NT2/D1 (cell line): ENCODE measurements around the gene KIAA1958.

Source experiments
- SUZ12 ChIP-seq: IDR thresholded peaks from 2 replicates; pipeline ENCODE4 v1.6.1; 2011; ENCODE audit not compliant: insufficient read length, insufficient read depth; ENCODE audit errors: extremely low read depth
- YY1 ChIP-seq: IDR thresholded peaks from 2 replicates; pipeline ENCODE4 v1.6.1; 2011; ENCODE audit not compliant: insufficient read length, insufficient read depth

DNA sequence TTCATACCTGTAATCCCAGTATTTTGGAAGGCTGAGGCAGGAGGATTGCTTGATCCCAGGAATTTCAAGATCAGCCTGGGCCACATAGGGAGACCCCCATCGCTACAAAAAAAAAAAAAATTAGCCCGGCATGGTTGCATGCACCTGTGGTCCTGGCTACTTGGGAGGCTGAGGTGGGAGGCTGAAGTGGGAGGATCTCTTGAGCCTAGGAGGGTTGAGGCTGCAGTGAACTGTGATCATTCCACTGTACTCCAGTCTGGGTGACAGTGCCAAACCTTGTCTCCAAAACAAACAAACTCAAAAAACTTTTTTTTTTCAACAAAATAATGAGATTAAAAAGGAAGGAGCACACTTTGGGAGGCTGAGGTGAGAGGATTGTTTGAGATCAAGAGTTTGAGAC is 14.2 kb downstream of the KIAA1958 start:
- no peak for TF ChIP-seq YY1
- TF ChIP-seq SUZ12, result no peak
